ENCODE results near the gene RHOT2. TPM values are rescaled to one million over a fixed set of nuclear protein-coding genes. Genes with fewer than 3 reads are reported as not detected.

The RHOT2 gene
- total RNA-seq, 1 experiment from 2014 or later: 143 TPM

GRCh38 chr16:703406-703805 lies 35.5 kb downstream of the RHOT2 start:
- POLR2A ChIA-PET (ENCODE audit: unreplicated experiment): no interaction called here
- H3K27ac ChIP-seq: no peak overlapping the region
- no TSS peak for BruUV-seq (replicated peaks)
- H3F3A ChIP-seq (ENCODE audit: insufficient read depth, low read depth): peaks cover 6% of the 10 kb centered on the region; the same call in 1 of the 2 replicates
- H3K4me1 ChIP-seq (replicated peaks; ENCODE audit: insufficient read depth): no peaks in the 10 kb centered on the region; the same call in 1 of the 2 replicates
- CTCF ChIA-PET: no interaction called here
- H3K36me3 ChIP-seq (ENCODE audit: low read depth): no peaks in the 10 kb centered on the region
- intact Hi-C loops (cut with micrococcal nuclease; ENCODE audit: unreplicated experiment): no loop called here
- TF ChIP-seq, protein P1, sequence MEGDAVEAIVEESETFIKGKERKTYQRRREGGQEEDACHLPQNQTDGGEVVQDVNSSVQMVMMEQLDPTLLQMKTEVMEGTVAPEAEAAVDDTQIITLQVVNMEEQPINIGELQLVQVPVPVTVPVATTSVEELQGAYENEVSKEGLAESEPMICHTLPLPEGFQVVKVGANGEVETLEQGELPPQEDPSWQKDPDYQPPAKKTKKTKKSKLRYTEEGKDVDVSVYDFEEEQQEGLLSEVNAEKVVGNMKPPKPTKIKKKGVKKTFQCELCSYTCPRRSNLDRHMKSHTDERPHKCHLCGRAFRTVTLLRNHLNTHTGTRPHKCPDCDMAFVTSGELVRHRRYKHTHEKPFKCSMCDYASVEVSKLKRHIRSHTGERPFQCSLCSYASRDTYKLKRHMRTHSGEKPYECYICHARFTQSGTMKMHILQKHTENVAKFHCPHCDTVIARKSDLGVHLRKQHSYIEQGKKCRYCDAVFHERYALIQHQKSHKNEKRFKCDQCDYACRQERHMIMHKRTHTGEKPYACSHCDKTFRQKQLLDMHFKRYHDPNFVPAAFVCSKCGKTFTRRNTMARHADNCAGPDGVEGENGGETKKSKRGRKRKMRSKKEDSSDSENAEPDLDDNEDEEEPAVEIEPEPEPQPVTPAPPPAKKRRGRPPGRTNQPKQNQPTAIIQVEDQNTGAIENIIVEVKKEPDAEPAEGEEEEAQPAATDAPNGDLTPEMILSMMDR (conservative IDR thresholded peaks at IDR 0.05): no peak
- TF ChIP-seq EZH2 (IDR thresholded peaks at IDR 0.05; ENCODE audit: low read depth): no peak
- no peaks in the 10 kb centered on the region for H3K9me2 ChIP-seq (ENCODE audit: insufficient read depth)
- H3K9me3 ChIP-seq (ENCODE audit: insufficient read depth, low read depth): no peaks in the 10 kb centered on the region
- no peak overlapping the region for H3K4me3 ChIP-seq
- no peak overlapping the region for H2AFZ ChIP-seq
- 0 out of 2 replicates have a peak, but pooled peaks cover 4% of the 10 kb centered on the region for H4K20me1 ChIP-seq (ENCODE audit: insufficient read depth)
- H3K79me2 ChIP-seq (ENCODE audit: low read depth): no peaks in the 10 kb centered on the region
- no peak for DNase-seq
- peaks cover 64% of the 10 kb centered on the region for H3K27me3 ChIP-seq (ENCODE audit: insufficient read depth, low read depth)
- no peak overlapping the region for H3K4me2 ChIP-seq

DNA sequence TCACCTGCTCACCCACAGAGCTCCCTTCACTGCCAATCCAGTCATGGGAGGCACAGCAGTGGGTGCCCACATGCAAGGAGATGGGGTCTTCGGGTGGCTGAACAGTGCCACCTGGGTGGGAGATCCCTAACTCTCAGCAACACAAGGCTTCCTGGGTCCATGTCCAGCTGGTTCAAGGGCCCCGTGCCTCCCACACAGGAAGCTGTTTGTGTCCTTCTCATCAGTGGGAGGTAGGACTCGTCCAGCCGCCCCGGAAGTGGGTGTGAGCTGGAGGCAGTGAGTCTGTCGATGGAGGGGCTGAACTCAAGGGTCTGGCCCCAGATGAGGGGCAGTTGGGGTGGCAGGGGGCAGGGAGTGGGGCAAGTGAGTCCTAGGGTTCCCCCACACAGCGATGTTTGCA lies 36.1 kb downstream of the RHOT2 start:
- 0 out of 2 replicates have a peak, but pooled peaks cover 4% of the 10 kb centered on the region for H4K20me1 ChIP-seq (ENCODE audit: insufficient read depth)
- POLR2A ChIA-PET (ENCODE audit: unreplicated experiment): no interaction called here

GRCh38 chr16:704552-705380 lies 36.8 kb downstream of the RHOT2 start:
- DNase-seq: no peak
- BruUV-seq (replicated peaks): no TSS peak
- Histone ChIP-seq H2AFZ (no peak overlapping the region), H3K36me3 (ENCODE audit: low read depth) (no peaks in the 10 kb centered on the region), H3K4me2 (peak overlapping the region; percentile 61), H3K9me3 (ENCODE audit: insufficient read depth, low read depth) (no peaks in the 10 kb centered on the region), H3K27me3 (ENCODE audit: insufficient read depth, low read depth) (peaks cover 76% of the 10 kb centered on the region), H3K4me3 (peak overlapping the region; percentile 49), H3K27ac (no peak overlapping the region), H3F3A (ENCODE audit: insufficient read depth, low read depth) (peaks cover 6% of the 10 kb centered on the region; the same call in 1 of the 2 replicates), H3K4me1 (replicated peaks; ENCODE audit: insufficient read depth) (no peaks in the 10 kb centered on the region; the same call in 1 of the 2 replicates), H4K20me1 (ENCODE audit: insufficient read depth) (0 out of 2 replicates have a peak, but pooled peaks cover 4% of the 10 kb centered on the region), H3K9me2 (ENCODE audit: insufficient read depth) (no peaks in the 10 kb centered on the region), H3K79me2 (ENCODE audit: low read depth) (no peaks in the 10 kb centered on the region)
- intact Hi-C loops (cut with micrococcal nuclease; ENCODE audit: unreplicated experiment): no loop called here
- ChIA-PET POLR2A (ENCODE audit: unreplicated experiment) (no interaction called here), CTCF (interaction anchor here (0.6 kb wide), 2 partner anchors 15 to 46 kb away, joined by 3 read pairs; no protein-coding TSS in a partner anchor)
- no peak for TF ChIP-seq EZH2 (IDR thresholded peaks at IDR 0.05; ENCODE audit: low read depth)
- TF ChIP-seq, protein P1 (conservative IDR thresholded peaks at IDR 0.05): no peak

More for the DNA sequence above, 36.1 kb downstream of the RHOT2 start:
- no peaks in the 10 kb centered on the region for H3K36me3 ChIP-seq (ENCODE audit: low read depth)
- TF ChIP-seq, protein P1 (conservative IDR thresholded peaks at IDR 0.05): no peak
- no peak for TF ChIP-seq EZH2 (IDR thresholded peaks at IDR 0.05; ENCODE audit: low read depth)
- H3K27me3 ChIP-seq (ENCODE audit: insufficient read depth, low read depth): peaks cover 70% of the 10 kb centered on the region
- BruUV-seq (replicated peaks): no TSS peak
- H3K27ac ChIP-seq: no peak overlapping the region
- intact Hi-C loops (cut with micrococcal nuclease; ENCODE audit: unreplicated experiment): no loop called here
- H3K79me2 ChIP-seq (ENCODE audit: low read depth): no peaks in the 10 kb centered on the region
- H3K4me3 ChIP-seq: no peak overlapping the region
- H3K4me1 ChIP-seq (replicated peaks; ENCODE audit: insufficient read depth): no peaks in the 10 kb centered on the region; the same call in 1 of the 2 replicates
- no peak overlapping the region for H2AFZ ChIP-seq
- no peak for DNase-seq
- no peaks in the 10 kb centered on the region for H3K9me2 ChIP-seq (ENCODE audit: insufficient read depth)
- H3K9me3 ChIP-seq (ENCODE audit: insufficient read depth, low read depth): no peaks in the 10 kb centered on the region
- H3F3A ChIP-seq (ENCODE audit: insufficient read depth, low read depth): peaks cover 6% of the 10 kb centered on the region; the same call in 1 of the 2 replicates
- CTCF ChIA-PET: no interaction called here
- H3K4me2 ChIP-seq: peak overlapping the region; percentile 61

All from PC-9 (cell line).